Thoracic aorta (tissue), 2 donors: Measurements from ENCODE around the gene KITLG. TPM values are rescaled to one million over a fixed set of nuclear protein-coding genes. Genes with fewer than 3 reads are reported as not detected.
"Not testable (repeated sequence)": the region's sequence is repeated elsewhere in the genome, so short reads cannot be mapped to it uniquely, and the experiment has no call there.

Source experiments
- ATAC-seq: fragments of 150-250 bp; one replicate; pipeline ENCODE4 v1.8.0; 2017; ENCODE audit warnings: low read depth; ENCODE audit not compliant: insufficient number of reproducible peaks, low FRiP score
- DNase-seq: peaks from one replicate; pipeline ENCODE4 v3.0.0-alpha.2; 2020; ENCODE audit warnings: low spot score
- H3K27ac ChIP-seq, 2 donors: fragments of 200-600 bp; sonication (generic); 1 replicate in 1 of 2; 2 replicates in 1 of 2; pipeline ENCODE4 v1.5.1; 2016; ENCODE audit warnings: mild to moderate bottlenecking in 2 of 2, moderate library complexity in 2 of 2
- H3K27me3 ChIP-seq: fragments of 200-600 bp; sonication (generic); replicated peaks from 2 replicates; pipeline ENCODE4 v1.6.0; 2016; ENCODE audit warnings: mild to moderate bottlenecking; ENCODE audit not compliant: insufficient read depth
- H3K36me3 ChIP-seq: fragments of 200-600 bp; sonication (generic); one replicate; pipeline ENCODE4 v1.5.1; 2016
- H3K4me1 ChIP-seq, 2 donors: fragments of 200-600 bp; sonication (generic); 1 replicate in 1 of 2; 2 replicates in 1 of 2; pipeline versions ENCODE4 v1.5.1 to v1.6.0; 2016; ENCODE audit warnings: low read depth in 2 of 2, mild to moderate bottlenecking in 1 of 2; ENCODE audit not compliant: control insufficient read depth in 1 of 2
- H3K4me3 ChIP-seq: fragments of 200-600 bp; sonication (generic); 2 replicates; pipeline ENCODE4 v1.5.1; 2016; ENCODE audit warnings: mild to moderate bottlenecking
- H3K9me3 ChIP-seq: fragments of 200-600 bp; sonication (generic); 2 replicates; pipeline ENCODE4 v1.5.1; 2016
- total RNA-seq, 2 donors: library from RNA; depleted of rRNA; stranded (reverse); fragments of >200 nt; gene quantifications; one replicate each; pipeline versions ENCODE4 v1.1.0 to v1.2.3, GENCODE V29; 2016
- TF ChIP-seq, protein P1 (sequence below): fragments of 200-600 bp; sonication (generic); IDR thresholded peaks from one replicate; pipeline ENCODE4 v1.5.1; 2019; ENCODE audit warnings: antibody characterized with exemption

KITLG gene
- total RNA-seq, 2 donors from 2014 or later: 19.4 to 29.9 TPM

DNA sequence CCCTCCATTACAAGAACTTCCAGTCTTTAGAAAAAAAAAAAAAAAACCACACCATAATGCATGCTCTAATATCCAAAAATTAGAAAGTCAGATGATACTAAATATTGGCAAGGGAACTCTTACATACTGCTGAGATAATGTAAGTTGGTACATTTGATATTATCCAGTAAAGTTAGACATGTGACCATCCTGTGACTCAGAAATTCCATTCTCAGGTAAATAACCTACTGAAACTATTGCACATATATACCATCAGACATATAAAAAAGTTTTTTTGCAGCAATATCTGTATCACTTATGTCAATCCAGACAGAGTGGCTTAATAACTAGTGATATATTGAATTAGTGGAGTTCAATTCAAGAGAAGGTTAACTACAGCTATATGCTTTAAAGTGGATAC, 63.5 kb downstream of the KITLG start:
- Histone ChIP-seq H3K36me3 (no peaks in the 10 kb centered on the region), H3K27me3 (no peaks in the 10 kb centered on the region), H3K27ac (no peak overlapping the region), H3K4me1 (peaks cover 11 to 20% of the 10 kb centered on the region in 2 donors), H3K4me3 (no peak overlapping the region), H3K9me3 (no peaks in the 10 kb centered on the region)
- no peak for ATAC-seq
- DNase-seq: no peak
- TF ChIP-seq, protein P1, sequence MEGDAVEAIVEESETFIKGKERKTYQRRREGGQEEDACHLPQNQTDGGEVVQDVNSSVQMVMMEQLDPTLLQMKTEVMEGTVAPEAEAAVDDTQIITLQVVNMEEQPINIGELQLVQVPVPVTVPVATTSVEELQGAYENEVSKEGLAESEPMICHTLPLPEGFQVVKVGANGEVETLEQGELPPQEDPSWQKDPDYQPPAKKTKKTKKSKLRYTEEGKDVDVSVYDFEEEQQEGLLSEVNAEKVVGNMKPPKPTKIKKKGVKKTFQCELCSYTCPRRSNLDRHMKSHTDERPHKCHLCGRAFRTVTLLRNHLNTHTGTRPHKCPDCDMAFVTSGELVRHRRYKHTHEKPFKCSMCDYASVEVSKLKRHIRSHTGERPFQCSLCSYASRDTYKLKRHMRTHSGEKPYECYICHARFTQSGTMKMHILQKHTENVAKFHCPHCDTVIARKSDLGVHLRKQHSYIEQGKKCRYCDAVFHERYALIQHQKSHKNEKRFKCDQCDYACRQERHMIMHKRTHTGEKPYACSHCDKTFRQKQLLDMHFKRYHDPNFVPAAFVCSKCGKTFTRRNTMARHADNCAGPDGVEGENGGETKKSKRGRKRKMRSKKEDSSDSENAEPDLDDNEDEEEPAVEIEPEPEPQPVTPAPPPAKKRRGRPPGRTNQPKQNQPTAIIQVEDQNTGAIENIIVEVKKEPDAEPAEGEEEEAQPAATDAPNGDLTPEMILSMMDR: no peak

- DNase-seq (no peak), ATAC-seq (no peak)
- TF ChIP-seq, protein P1: no peak
Observed at GRCh38 chr12:88510843-88511242, 69.4 kb downstream of the KITLG start.

GRCh38 chr12:88509851-88510250, 70.4 kb downstream of the KITLG start:
- Histone ChIP-seq H3K9me3 (no peaks in the 10 kb centered on the region), H3K4me3 (no peak overlapping the region), H3K27ac (no peak overlapping the region), H3K27me3 (no peaks in the 10 kb centered on the region), H3K36me3 (no peaks in the 10 kb centered on the region), H3K4me1 (no peaks in the 10 kb centered on the region)
- ATAC-seq (no peak), DNase-seq (no peak)
- TF ChIP-seq, protein P1: no peak

More at GRCh38 chr12:88510843-88511242, 69.4 kb downstream of the KITLG start:
- Histone ChIP-seq H3K36me3 (no peaks in the 10 kb centered on the region), H3K27ac (no peak overlapping the region), H3K9me3 (no peaks in the 10 kb centered on the region), H3K4me3 (no peak overlapping the region), H3K27me3 (no peaks in the 10 kb centered on the region), H3K4me1 (no peaks in the 10 kb centered on the region)

- Histone ChIP-seq H3K27ac (no peak overlapping the region), H3K4me3 (no peak overlapping the region), H3K27me3 (no peaks in the 10 kb centered on the region), H3K36me3 (no peaks in the 10 kb centered on the region), H3K4me1 (no peaks in the 10 kb centered on the region), H3K9me3 (no peaks in the 10 kb centered on the region)
- ATAC-seq: no peak
- TF ChIP-seq, protein P1: no peak
- DNase-seq: no peak
Observed at GRCh38 chr12:88509347-88509746, 70.9 kb downstream of the KITLG start.

DNA sequence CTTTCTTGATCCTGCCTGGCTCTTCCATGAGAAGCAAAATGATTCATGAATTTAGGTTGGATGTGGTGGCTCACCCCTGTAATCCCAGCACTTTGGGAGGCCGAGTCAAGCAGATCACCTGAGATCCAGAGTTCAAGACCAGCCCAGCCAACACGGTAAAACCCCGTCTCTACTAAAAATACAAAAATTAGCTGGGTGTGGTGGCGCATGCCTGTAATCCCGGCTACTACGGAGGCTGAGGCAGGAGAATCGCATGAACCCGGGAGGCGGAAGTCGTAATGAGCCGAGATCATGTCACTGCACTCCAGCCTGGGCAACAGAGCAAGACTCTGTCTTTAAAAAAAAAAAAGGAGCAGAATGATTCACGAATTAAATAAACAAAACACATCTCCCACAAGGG, 72.4 kb downstream of the KITLG start:
- H3K27me3 ChIP-seq, DNase-seq, H3K27ac ChIP-seq, H3K4me3 ChIP-seq, ATAC-seq, H3K36me3 ChIP-seq, H3K4me1 ChIP-seq, H3K9me3 ChIP-seq: not testable (repeated sequence)

DNA sequence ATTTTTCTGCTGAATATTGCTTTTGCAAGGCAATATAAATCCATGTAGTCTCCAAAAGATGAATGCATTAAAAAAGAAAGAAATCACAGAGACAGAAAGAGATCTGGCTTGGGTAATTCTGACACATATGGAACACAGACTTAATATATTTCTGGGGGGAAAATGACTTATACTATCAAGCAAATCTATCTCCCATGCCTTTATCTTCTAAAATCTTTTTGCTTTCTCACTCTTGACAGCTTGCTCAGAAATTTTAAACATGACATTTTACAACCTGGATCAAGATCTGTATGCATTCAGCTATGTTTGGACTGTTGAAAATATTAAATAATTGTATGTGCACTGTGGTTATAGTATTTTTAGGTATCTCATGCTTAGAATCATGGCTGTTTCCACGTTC, 73.0 kb downstream of the KITLG start:
- no peaks in the 10 kb centered on the region for H3K9me3 ChIP-seq
- ATAC-seq: no peak
- H3K27me3 ChIP-seq: no peaks in the 10 kb centered on the region
- DNase-seq: no peak
- H3K4me1 ChIP-seq: no peaks in the 10 kb centered on the region
- H3K4me3 ChIP-seq: no peak overlapping the region
- no peaks in the 10 kb centered on the region for H3K36me3 ChIP-seq
- TF ChIP-seq, protein P1: no peak
- H3K27ac ChIP-seq: no peak overlapping the region
